Endothelial cell of umbilical vein (primary cell): ENCODE measurements around the gene KDSR. TPM values are rescaled to one million over a fixed set of nuclear protein-coding genes. Genes with fewer than 3 reads are reported as not detected.

Source experiments
- BruUV-seq: library from RNA; stranded (reverse); fragments of 400-500 nt; replicated peaks from 2 replicates; lab custom pipeline; 2021; lab: Mats Ljungman, UMichigan
- CTCF ChIA-PET: fragments of 300-600, 350-600 bp; sonication (Branson Sonifier 250); formaldehyde crosslinking; loops from one replicate; lab custom pipeline; 2021; ENCODE audit warnings: antibody characterized with exemption, inconsistent platforms; lab: Charles Lee
- POLR2A ChIA-PET: fragments of 300-600, 350-600 bp; sonication (Branson Sonifier 250); formaldehyde crosslinking; loops from one replicate; lab custom pipeline; 2021; ENCODE audit warnings: antibody characterized with exemption, inconsistent platforms; lab: Charles Lee
- DNase-seq: peaks from one replicate; pipeline ENCODE4 v3.0.0-alpha.2; 2011; ENCODE audit warnings: low read depth, low spot score
- FAIRE-seq: peaks from 2 replicates; lab custom pipeline; 2011; peaks lifted over from hg19 to GRCh38; lab: Jason Lieb, UNC
- H2AFZ ChIP-seq: 2 replicates; pipeline ENCODE4 v1.6.0; 2012; ENCODE audit warnings: low read depth, low read length, control low read depth, inconsistent platforms
- H3K27ac ChIP-seq: 2 replicates; pipeline ENCODE4 v1.5.1; 2011; ENCODE audit warnings: low read depth, mild to moderate bottlenecking, control low read depth, low read length, moderate library complexity; ENCODE audit not compliant: insufficient read depth
- H3K27me3 ChIP-seq, 2 experiments: 2 replicates each; pipeline versions ENCODE4 v1.6.0 to v1.6.1; 2011; ENCODE audit warnings: low read length in 2 of 2, mixed read lengths in 1 of 2; ENCODE audit not compliant: control insufficient read depth in 2 of 2, insufficient read depth in 2 of 2
- H3K36me3 ChIP-seq, 2 experiments: 2 replicates in 1 of 2; 3 replicates in 1 of 2; pipeline ENCODE4 v1.5.1; 2011; ENCODE audit warnings: low read length in 2 of 2, mild to moderate bottlenecking in 1 of 2, moderate library complexity in 1 of 2; ENCODE audit not compliant: control insufficient read depth in 2 of 2, insufficient read depth in 2 of 2; ENCODE audit errors: extremely low read depth in 1 of 2
- H3K4me1 ChIP-seq: 3 replicates; pipeline ENCODE4 v1.5.1; 2011; ENCODE audit warnings: mild to moderate bottlenecking, low read length; ENCODE audit not compliant: control insufficient read depth, insufficient read depth; ENCODE audit errors: extremely low read depth
- H3K4me2 ChIP-seq: 2 replicates; pipeline ENCODE4 v1.6.1; 2011; ENCODE audit warnings: low read length, control low read depth, mixed read lengths; ENCODE audit not compliant: insufficient read depth
- H3K4me3 ChIP-seq, 3 experiments: fragments of 200-600 bp in 1 of 3; sonication (generic), shearing (Covaris generic) in 1 of 3; replicated peaks in 1 of 3; 2 replicates each; pipeline ENCODE4 v1.5.1; 2011 to 2016; ENCODE audit warnings: control low read depth in 3 of 3, low read length in 3 of 3, mild to moderate bottlenecking in 2 of 3, inconsistent platforms in 1 of 3, low read depth in 1 of 3, moderate library complexity in 1 of 3; ENCODE audit not compliant: insufficient read depth in 1 of 3
- H3K79me2 ChIP-seq: 2 replicates; pipeline ENCODE4 v1.6.0; 2012; ENCODE audit warnings: low read length, inconsistent platforms; ENCODE audit not compliant: control insufficient read depth, insufficient read depth
- H3K9ac ChIP-seq: replicated peaks from 2 replicates; pipeline ENCODE3; 2011; ENCODE audit warnings: low read length, control low read depth; ENCODE audit not compliant: insufficient read depth; ENCODE audit errors: extremely low read depth
- H3K9me1 ChIP-seq: replicated peaks from 3 replicates; pipeline ENCODE4 v1.6.0; 2011; ENCODE audit warnings: mild to moderate bottlenecking, low read length; ENCODE audit not compliant: control insufficient read depth, insufficient read depth; ENCODE audit errors: extremely low read depth
- H3K9me3 ChIP-seq: replicated peaks from 2 replicates; pipeline ENCODE4 v1.5.1; 2012; ENCODE audit warnings: low read length, inconsistent platforms; ENCODE audit not compliant: control insufficient read depth, insufficient read depth
- H4K20me1 ChIP-seq: replicated peaks from 2 replicates; pipeline ENCODE3; 2011; ENCODE audit warnings: mild to moderate bottlenecking, low read length; ENCODE audit not compliant: control insufficient read depth, insufficient read depth; ENCODE audit errors: extremely low read depth
- CTCF ChIP-seq, 2 donors: IDR thresholded peaks; 1 replicate in 1 of 2; 2 replicates in 1 of 2; pipeline ENCODE4 v1.5.1; 2011; ENCODE audit warnings: low read length in 2 of 2, mild to moderate bottlenecking in 2 of 2, moderate library complexity in 2 of 2, control low read depth in 1 of 2, inconsistent platforms in 1 of 2, low read depth in 1 of 2; ENCODE audit not compliant: insufficient read depth in 1 of 2; ENCODE audit errors: extremely low read depth in 1 of 2
- EZH2 ChIP-seq: IDR thresholded peaks from 2 replicates; pipeline ENCODE4 v1.6.1; 2012; ENCODE audit warnings: borderline replicate concordance, low read depth, mild to moderate bottlenecking, moderate library complexity, low read length, inconsistent platforms; ENCODE audit not compliant: severe bottlenecking
- FOS ChIP-seq: IDR thresholded peaks from 2 replicates; pipeline ENCODE4 v1.6.1; 2011; ENCODE audit warnings: mild to moderate bottlenecking, low read length, moderate library complexity, borderline replicate concordance; ENCODE audit not compliant: insufficient read depth
- MAX ChIP-seq: IDR thresholded peaks from 2 replicates; pipeline ENCODE4 v1.6.1; 2011; ENCODE audit not compliant: insufficient read depth, insufficient read length
- POLR2A ChIP-seq: IDR thresholded peaks from 2 replicates; pipeline ENCODE4 v1.6.1; 2012; ENCODE audit warnings: low read depth, mild to moderate bottlenecking, control low read depth, low read length
- POLR2AphosphoS5 ChIP-seq: IDR thresholded peaks from 2 replicates; pipeline ENCODE4 v1.6.1; 2012; ENCODE audit warnings: low read depth, mild to moderate bottlenecking, control low read depth, low read length, moderate library complexity; ENCODE audit not compliant: insufficient read depth
- dilution Hi-C: fragments of 300-500 bp; cut with MboI; formaldehyde crosslinking; loops from one replicate; pipeline ENCODE4 v1.15.0; 2019; ENCODE audit warnings: low sequenced_read_pairs; ENCODE audit not compliant: extremely low pct_ligation_motif_present
- intact Hi-C: fragments of 100-400 bp; cut with micrococcal nuclease; formaldehyde crosslinking; loops from one replicate; pipeline ENCODE4 v1.10.0; 2022
- polyA plus RNA-seq, 4 experiments: library from polyadenylated mRNA; depleted of rRNA in 3 of 4; stranded (reverse) in 3 of 4; unstranded in 1 of 4; fragments of >200 nt; gene quantifications; 2 replicates each; pipeline versions ENCODE4 v1.2.1 to v1.2.3, GENCODE V29; 2011 to 2012; ENCODE audit warnings: missing spikeins in 1 of 4
- total RNA-seq: library from RNA; stranded (reverse); gene quantifications from 2 replicates; pipeline ENCODE4 v1.2.3, GENCODE V29; 2021

Gene KDSR
- total and polyA plus RNA-seq, 2 donors (not counting 3 experiments of a cell fraction or from before 2014, with no cell fraction given) = 17.1 to 43.1 TPM

GRCh38 chr18:63412953-63413352 lies 45.9 kb upstream of the KDSR start:
- Histone ChIP-seq H3K27ac (no peak overlapping the region), H3K79me2 (peaks cover 42% of the 10 kb centered on the region), H3K9me3 (no peaks in the 10 kb centered on the region), H2AFZ (no peak overlapping the region), H3K9ac (no peak overlapping the region), H4K20me1 (no peaks in the 10 kb centered on the region), H3K4me2 (no peak overlapping the region), H3K27me3 (no peaks in the 10 kb centered on the region), H3K4me1 (peaks cover 11% of the 10 kb centered on the region), H3K9me1 (no peaks in the 10 kb centered on the region), H3K4me3 (no peak overlapping the region), H3K36me3 (peaks cover 16 to 20% of the 10 kb centered on the region in 2 experiments)
- BruUV-seq = no TSS peak
- DNase-seq (no peak), FAIRE-seq (no peak)
- POLR2A ChIA-PET = no interaction called here
- CTCF ChIA-PET = no interaction called here
- intact Hi-C loops (no loop called here), dilution Hi-C loops (no loop called here)
- TF ChIP-seq MAX = no peak
- no peak for TF ChIP-seq POLR2A
- no peak for TF ChIP-seq POLR2AphosphoS5
- no peak for TF ChIP-seq EZH2
- TF ChIP-seq CTCF (IDR thresholded peaks at IDR 0.05; ENCODE audit: extremely low read depth in 1 of 2, insufficient read depth in 1 of 2, low read depth in 1 of 2, low read length in 2 of 2) = no peak
- no peak for TF ChIP-seq FOS
